ENCODE data around the gene JMJD1C.

- TF ChIP-seq EZH2phosphoT487 (IDR thresholded peaks at IDR 0.05), result no peak
- TF ChIP-seq CTCF (IDR thresholded peaks at IDR 0.05), result no peak
- no peak for TF ChIP-seq EZH2 (IDR thresholded peaks at IDR 0.05)
Observed at GRCh38 chr10:63382066-63382465, 83.7 kb downstream of the JMJD1C start.
